ENCODE results near the gene SPATS2.

Gene SPATS2

GRCh38 chr12:49557917-49558215 is 190.6 kb downstream of the SPATS2 start:
- no peak for DNase-seq

DNA sequence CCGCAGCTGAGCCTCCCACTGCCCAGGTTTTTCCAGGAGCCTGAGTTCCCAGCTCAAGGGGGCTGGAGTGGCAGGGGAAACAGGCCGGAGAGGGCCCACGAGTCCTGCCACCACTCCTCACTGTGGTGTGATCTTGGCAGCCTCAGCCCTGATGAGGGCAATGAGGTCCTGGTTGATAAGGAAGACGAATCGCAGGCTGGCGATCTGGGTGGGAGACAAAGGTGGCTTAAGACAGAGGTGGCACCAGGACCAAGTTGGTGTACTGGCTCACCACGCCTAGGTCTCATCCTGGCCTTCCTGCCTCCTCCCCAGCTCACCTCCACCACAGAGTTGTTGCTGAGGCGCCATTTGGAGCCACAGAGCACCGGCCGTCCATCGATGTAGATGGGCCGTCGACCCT is 191.3 kb downstream of the SPATS2 start:
- DNase-seq, result no peak

- DNase-seq, result no peak
These were observed 191.9 kb downstream of the SPATS2 start for GRCh38 chr12:49559011-49559675.

- DNase-seq, result no peak
These were observed 193.4 kb downstream of the SPATS2 start for GRCh38 chr12:49560695-49561094.

GRCh38 chr12:49562233-49562632 is 195.0 kb downstream of the SPATS2 start:
- no peak for DNase-seq

DNA sequence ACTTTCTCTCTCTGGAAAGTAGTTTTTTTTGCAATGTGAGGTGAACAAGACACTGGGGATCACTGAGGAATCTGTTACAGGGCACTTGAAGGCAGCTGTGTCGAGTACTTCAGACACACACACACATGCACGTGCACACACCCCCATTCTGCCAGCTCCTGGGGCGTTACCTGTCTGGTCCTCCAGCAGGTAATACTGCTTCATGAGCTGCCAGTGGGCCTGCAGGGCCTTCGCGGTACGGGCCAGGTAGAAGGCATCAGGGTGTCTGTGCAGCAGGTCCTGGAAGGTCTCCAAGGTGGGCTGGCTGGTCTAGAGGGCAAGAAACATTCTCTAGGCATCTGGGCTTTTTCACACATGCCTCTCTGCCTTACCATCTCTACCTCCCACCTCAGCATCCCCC is 195.6 kb downstream of the SPATS2 start:
- no peak for DNase-seq

GRCh38 chr12:49563951-49564685 is 196.9 kb downstream of the SPATS2 start:
- no peak for DNase-seq

- DNase-seq, result no peak
These were observed 197.6 kb downstream of the SPATS2 start for GRCh38 chr12:49564686-49565405.

DNA sequence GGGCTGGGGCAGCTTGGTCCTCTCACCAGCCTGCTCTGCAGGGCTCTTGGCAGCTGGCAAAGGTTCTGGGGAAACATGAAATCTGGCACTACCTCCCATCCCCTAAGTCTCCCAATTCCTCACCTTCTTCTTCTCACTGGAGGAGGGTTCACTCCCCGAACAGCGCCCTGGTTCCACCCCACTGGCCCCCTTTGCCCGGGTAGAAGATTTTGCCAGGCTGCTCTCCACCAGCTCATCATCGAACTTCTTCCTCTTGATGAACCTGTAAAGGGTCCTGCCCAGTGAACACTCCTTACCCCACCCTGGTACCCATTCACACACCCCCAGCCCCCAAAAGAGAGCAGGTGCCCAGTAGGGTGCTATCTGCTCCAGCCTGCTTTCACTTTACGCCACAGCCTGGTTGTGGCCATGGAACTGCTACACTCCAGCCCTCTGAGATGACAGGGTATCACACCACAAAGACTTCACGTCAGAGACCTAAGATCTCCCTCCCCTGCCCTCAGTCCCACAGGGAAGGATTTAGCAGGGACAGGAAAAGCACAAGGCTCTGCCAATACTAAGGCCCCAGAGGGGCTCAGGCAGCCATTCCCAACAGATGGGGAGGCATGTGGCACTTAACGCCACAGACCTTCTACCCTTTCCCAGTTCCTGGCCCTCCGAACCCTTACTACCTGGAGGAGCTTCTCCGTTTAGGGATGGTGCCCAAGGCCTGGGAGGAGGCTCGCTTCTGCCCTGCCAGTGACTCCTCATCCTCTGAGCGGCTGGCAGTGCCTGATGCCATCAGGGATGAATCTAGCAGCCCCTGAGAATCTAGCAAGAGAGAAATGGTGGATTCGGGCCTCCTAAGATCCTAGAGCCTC is 198.4 kb downstream of the SPATS2 start:
- DNase-seq, result no peak

- no peak for DNase-seq
These were observed 199.1 kb downstream of the SPATS2 start for GRCh38 chr12:49566361-49566760.

DNA sequence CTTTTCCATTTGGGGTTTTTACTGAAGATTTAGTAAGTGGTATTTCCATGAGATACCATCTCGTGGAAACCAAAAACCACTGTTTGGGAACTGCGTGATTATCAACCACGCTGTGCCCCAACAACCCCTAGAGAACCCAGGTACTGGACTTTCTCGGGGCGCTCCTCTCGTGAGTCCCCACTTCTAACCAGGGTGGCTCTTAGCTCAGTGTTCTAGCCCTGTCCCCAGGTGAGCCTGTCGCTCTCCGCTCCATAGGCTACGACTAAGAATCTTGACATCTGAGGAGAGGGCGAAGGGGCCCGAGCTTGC is 200.0 kb downstream of the SPATS2 start:
- DNase-seq, result no peak

GRCh38 chr12:49567611-49568441 is 200.6 kb downstream of the SPATS2 start, which contains the start of gene MCRS1:
Gene MCRS1 (minus strand): TSS chr12:49568142. CDS start chr12:49566731, 1,411 bp downstream.
- peak; percentile 94 for DNase-seq

- DNase-seq, result no peak
These were observed 201.3 kb downstream of the SPATS2 start for GRCh38 chr12:49568442-49569162.
